Fibroblast of skin of scalp (primary cell): ENCODE results near the gene GPC6.

Experiments
- DNase-seq: peaks from one replicate; pipeline ENCODE4 v3.0.0-alpha.2; 2013

GPC6 gene

DNA sequence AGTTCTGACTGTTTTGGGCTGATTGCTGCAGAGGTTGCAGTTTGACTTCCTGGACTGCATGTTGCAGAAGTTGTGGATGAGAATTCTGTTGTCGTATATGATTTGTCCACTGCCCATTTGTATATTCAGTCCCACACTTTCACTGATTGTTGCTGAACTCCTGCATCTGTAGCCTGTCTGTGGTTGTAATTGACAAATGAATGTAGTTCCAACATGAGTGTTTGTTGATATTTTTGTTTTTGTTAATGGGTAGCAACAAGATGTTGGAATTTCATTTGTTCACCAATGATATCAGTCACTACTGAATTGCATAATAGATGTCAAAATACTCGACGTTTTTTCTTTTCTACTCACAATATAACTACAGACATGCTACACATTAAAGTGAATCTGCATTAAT lies 719.0 kb downstream of the GPC6 start:
- no peak for DNase-seq

DNA sequence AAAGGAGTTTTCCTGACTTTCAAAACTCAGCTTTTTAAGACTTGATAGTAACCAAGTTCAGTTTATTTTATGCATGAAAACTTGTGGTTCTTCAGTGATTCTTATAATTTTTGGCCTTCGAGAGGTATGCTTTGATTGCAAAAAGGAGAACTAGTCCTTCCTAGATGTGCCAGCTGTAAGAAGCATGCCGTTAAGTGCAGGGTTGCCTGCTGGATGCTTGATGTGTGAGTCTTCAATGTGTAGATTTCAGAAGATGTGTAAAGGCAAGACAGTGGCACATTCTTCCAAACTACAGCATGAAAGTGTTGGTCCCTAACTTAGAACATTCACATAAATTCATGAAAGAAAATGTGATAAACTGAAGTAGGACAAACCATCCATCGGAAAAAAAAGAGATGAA lies 720.4 kb downstream of the GPC6 start:
- no peak for DNase-seq

DNA sequence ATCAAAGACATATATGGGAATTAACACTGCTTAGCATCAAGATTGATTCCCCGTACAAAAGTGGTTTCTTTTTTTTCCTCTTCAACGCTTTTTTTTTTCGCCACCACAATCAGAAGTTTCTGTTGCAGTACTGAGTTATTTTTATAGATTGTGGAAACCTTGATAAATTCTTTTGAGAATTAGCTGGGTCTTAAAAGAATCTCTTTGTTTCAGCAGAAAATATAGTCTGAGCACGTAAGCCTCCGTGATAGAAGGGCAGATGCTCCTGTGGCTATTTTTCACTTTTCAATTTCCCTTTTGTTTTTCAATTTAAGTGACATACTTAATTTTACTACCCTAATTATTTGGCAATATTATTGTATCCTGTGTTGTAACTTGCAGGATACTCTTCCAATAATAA lies 721.0 kb downstream of the GPC6 start:
- DNase-seq = no peak

DNA sequence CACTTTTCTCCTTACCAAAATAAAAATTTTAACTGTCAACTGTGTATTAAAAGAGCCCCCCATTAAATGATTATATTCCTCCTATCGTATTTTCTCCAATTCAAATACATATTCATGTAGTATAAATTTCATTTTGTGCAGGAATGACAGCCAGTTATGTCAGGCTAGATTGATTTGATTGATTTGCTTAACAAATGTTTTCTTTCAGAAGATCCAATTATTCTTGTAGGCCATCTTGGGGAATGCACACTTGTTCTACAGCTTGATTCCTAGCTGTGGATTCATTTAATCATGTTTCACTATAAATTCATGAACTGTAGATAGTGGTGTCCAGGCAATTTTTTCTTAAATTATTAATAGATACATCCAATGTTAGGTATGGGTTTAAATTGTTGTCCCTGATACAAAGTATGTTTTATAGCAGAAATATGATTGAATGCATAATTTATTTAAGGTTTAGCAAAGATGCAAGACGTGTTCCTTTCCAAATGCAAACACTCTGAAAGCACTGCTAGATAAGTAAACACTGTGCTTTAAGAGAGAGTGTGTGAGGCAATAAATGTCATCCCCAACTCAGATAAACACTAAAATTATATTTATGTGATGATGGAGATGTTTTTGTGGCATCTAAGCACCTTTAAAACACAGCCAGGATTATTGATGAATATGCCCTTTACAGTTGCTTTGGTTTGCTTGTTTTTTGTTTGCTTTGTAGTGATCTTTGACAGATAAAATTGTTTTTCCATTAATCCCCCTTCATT lies 721.7 kb downstream of the GPC6 start:
- no peak for DNase-seq

DNA sequence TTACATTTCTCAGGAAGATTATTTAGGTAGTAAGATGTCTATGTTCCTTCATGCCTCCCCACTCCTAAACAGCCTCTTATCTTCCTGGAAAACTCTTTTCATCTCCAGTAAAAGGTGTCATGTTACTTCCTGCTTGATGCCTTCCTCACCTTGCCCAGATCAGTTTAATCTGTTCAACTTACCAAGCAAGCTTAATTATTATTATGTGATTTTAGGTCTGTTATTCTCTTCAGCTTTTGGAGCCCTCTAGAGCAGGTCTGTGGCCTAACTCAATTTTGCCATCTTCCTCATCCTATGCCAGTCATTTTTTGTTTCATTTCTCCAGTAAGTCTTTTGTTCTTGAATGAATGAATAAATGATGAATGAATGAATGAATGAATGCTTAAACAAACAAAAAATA lies 724.5 kb downstream of the GPC6 start:
- DNase-seq = peak; percentile 9

DNA sequence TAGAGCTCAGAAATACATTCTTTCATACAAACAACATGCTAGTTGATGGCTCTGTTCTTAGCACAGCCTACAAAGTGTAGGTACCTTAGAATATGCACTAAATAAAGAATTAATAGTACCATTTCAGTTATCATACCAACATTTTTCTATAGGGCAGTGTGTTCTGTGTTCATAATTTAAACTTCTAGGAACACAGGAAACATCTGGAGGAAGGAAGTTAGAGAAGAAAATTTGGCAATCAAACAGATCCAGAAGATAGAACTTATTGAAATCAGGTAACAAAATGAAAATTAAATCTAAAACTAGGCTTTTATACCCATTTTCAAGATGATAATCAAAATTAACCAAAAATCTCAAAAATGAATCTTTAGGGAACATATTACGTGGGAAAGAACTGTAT lies 725.3 kb downstream of the GPC6 start:
- no peak for DNase-seq

DNA sequence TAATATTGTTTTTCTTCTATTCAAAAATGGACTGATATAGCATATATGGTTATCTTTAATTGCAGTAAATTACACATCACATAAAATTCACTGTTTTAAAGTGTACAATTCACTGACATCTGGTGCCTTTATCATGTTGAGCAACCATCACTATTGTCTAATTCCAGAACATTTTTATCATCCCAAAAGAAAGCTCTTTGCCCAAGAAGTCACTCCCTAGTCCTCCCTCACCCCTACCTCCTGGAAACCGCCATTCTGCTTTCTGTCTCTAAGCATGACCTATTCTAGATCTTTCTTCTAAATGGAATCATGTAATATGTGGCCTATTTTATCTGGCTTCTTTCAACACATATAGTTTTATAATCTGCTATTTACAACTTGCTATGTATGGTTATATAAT lies 727.2 kb downstream of the GPC6 start:
- DNase-seq = no peak

DNA sequence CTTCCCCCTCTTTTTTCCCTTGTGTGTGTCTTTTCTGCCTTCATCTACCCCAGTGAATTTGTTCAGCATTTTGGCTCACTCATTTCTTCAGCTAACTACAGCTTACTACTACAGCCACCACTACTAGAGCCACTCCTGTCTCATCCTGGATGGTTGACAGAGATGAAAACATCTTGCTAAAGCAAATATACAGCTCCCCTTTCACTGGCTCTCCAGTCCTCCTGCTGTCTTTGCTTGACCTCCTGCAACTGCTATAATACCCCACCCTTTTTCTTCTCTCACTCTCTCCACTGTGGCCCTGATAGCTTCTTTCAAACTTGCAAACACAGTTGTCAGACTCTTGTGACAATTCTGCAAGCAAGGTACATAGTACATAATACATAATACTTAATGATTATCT lies 729.3 kb downstream of the GPC6 start:
- no peak for DNase-seq

DNA sequence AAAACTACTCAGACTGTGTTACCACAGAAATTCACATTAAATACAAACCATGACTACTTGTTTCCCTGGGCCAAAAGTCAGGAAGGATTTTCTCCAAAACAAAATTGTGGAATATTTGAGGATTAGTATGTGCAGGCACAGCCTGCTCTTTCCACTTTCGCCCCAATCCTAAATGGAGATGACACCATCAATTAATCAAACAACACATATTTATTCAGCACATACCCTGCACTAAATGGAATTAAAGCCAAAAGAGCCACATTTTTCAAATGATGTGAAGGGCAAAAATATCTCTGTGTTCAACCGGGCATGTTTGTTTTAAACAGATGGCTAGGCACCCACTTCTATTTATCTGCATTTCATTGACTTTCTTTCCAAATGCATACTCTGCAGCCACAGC lies 729.8 kb downstream of the GPC6 start:
- peak; percentile 33 for DNase-seq

DNA sequence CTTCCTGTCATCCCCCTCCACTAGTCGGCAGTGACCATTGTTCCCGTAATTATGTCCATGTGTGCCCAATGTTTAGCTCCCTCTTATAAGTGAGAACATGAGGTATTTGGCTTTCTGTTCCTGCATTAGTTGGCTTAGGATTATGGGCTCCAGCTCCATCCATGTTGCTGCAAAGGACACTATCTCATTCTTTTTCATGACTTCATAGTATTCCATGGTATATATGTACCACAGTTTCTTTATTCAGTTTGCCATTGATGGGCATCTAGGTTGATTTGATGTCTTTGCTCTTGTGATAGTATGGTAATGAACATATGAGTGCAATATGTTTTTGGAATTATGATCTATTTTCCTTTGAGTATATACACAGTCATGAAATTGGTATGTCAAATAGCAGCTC lies 730.8 kb downstream of the GPC6 start:
- no peak for DNase-seq

DNA sequence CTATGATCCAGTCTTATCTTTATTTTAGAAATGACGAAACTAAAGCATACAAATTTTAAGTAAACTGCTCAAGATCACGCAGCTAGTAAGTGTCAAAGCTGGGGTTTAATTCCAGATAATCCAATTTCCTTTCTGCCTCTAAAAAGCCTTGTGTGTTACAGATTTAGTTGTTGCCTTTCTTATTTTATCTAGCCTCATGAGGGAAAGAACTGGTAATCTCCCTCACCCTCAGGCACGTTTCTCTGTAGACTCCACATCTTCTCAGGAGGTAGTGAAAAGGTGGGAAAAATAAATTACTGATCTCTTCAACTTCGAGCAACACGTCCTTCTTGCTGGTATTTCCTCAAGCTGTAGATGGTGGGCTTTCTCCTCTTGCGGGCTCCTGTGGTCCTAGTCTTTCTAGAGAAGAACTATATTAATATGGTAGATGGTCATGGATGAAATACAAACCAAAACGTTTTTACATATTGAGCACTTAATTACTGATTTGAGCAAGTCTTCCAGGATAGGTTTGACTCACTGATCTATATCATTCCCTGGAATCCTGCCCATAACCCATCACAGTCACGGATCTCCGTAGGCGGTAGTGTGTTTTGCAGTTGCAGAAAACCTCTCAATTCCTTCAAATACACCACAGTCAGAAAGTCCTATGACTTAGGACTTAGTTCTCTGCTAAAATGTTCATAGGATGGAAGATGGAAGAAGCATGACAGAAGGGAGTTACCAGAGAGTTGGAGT lies 733.4 kb downstream of the GPC6 start:
- no peak for DNase-seq

DNA sequence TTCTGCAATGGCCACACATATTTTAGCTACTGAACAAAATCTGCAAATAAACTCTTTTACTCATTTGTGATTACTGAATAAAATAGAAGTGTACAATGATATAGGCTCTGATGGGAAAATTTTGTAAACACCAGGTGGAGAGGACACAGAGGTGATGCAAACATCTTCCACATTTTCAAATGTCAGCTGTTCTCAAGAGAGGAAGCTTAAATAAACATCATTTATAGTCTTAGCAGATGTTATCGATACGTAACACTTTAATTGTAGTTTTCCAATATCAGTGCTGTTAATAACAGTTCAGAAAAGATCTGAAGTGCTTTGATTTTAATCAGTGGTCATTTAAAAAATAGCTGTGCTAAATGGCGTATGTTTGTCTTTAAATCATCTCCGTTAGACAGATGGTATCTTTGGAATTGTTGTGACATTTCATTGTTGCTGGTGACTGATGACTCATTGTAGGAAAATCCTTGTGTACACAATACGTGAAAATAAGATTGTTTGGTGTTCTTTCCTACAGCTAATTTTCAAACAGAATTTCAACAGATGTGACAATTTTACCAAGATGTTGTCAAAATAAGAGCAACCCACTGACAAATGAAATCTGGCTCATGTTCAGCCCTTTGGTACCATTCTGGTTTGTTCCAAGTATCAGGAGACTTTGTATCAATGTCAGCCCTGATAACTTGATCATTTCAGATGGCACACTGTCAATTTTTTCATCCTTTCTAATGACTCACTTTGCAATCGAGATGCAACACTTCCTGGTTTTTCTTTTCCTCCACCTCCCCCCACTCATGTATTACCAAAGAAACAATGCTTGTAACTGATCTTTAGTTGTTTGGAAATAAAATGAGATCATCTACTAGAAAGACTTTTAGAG lies 736.9 kb downstream of the GPC6 start:
- peak; percentile 61 for DNase-seq

DNA sequence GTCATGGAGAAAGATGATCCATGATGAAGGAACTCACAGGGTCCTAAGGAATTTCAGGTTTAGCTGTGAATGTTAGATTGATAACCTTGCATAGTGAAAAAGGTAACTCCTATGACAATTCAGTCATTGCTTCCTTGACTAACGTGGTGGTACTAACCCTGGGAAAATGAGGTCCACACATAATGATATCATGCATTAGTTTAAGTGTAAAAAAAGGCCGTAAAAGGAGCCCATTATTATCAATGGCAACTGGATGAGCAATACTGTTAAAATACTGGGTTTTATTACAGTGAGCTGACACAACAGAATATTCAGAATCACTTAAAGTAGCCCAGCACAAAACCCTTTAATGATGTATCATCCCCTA lies 737.5 kb downstream of the GPC6 start:
- no peak for DNase-seq

DNA sequence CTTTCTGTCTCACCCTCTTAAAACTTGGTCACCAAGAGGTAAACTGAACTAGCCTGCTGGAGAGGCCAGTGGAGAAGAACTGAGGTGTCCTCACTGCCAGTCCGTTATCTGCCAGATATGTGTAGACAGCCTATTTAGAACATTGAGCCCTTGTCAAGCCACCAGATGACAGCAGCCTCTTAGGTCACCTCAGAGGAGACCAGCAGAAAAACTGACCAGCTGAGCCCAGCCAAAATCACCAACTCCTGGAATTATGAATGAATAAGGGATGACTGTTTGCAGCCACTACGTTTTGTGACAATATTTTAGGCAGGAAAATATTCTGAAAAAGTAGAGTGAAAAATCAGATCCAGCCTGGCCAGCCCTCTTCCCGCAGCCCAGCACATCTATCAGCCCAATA lies 739.0 kb downstream of the GPC6 start:
- DNase-seq = no peak

DNA sequence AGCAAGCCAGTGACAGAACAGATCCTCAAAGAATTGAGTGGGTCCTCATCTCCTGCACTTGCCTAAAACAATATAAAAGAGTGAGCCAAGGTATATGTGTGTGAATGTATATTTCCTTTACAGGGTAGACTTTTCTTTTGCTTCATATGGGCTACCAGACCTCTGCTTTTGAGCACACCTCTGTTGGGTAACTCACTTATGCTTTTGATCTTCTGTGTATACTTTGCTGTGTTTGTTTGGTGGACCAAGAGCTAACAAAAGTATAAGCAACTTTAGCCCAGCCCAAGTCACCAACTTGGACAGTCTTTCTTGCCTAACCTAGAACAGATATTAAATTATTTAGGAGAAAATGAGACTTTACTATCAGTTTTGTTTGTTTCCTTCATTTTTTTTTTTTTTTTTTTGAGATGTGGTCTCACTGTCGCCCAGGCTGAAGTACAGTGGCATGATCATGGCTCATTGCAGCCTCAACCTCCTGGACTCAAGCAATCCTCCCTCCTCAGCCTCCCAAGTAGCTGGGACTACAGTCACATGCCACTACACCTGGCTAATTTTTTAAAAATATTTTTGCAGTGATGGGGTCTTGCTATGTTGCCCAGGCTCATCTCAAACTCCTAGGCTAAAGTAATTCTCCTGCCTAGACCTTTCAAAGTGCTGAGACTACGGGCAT lies 739.8 kb downstream of the GPC6 start:
- DNase-seq = no peak

DNA sequence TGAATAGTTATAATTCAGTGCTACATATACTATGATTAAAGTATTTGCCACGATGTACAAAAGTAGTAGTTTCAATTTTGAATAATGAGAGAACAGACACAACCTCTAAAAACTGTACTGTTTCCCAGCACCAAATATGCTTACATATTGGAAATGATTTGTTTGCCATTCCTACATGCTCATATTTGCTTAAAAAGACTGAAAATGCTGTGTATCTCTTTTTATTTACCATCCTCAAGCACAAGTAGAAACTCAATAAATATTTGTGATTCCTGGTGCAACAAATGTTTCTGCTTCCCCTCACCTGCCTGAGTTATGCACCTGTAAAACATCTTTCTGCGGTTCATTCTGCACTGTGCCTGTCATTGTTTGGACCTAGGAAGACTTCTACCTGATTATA lies 740.7 kb downstream of the GPC6 start:
- DNase-seq = no peak

DNA sequence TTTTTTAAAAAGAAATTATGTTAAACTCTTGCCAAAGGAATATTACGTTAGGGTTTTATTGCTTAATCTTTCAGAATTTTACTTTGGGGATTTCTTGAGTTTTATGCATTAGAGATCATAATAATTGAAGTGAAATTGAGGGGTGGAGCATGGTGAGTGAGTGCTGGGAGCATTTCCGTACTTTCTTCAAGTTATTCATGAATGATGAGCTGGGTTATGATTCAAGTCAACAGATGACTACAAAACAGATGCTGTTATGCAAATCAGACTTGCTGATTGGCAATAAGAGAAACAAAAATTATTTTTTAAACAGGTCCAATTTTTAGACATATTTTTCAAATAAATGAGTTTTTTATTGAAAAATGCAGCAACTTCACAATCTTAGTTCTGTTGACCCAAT lies 748.6 kb downstream of the GPC6 start:
- DNase-seq = no peak

DNA sequence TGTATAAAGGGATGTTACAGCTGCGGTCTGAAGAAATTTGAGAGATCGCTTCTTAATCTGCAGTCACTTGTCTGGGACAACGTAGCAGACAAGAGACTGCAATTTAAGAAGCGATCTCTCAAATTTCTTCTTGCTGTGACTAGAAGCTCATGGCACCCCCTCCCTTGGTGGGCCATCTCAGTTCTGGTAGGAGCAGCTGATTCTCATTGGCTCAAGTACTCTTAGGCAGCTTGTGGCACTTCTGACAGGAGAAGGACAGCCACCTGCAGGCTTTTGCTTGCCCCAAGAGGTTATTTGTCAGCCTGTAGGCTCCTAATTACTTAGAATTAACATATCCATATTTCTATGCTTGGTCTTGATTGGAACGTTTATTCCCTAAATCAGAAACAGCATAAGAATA lies 749.9 kb downstream of the GPC6 start:
- no peak for DNase-seq

DNA sequence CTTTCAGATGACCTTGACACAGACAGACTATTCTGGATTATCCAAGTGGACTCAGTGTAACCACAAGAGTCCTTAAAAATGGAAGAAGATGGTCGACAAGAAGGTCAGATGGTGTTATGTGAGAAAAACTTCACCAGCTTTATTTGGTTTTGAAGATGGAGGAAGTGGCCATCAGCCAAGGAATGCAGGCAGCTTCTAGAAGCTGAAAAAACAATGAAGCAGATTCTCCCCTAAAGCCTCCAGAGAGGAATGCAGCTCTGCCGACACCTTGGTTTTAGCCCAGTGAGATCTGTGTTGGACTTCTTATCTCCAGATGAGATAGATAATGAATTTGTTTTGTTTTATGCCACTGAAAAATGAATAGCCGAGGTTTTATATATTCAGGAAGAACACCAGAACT lies 751.4 kb downstream of the GPC6 start:
- peak; percentile 50 for DNase-seq

DNA sequence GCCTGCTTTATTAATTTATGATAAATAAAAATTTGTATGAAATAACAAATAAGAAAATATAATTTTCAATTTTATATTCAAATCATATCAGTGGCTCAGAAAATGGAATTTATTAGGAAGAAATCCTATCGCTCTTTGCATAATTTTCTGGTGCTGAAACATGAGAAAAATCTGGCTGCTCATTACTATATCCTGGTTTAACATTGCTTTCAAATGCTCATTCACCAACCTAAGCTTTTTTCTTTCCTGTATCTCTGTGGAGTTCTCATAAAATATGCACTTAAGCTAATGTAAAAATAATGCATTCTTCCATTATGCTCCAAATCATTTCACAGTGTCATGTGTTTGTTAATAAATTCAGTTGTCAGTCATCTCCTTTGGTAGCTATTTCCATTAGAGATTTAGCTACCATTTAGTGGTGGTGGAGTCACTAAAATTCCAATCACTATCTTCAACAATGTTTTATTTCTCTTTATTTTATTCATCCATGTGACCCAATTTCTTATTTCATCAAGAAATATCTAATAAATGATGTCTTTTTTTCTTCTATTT lies 754.9 kb downstream of the GPC6 start:
- DNase-seq = no peak

DNA sequence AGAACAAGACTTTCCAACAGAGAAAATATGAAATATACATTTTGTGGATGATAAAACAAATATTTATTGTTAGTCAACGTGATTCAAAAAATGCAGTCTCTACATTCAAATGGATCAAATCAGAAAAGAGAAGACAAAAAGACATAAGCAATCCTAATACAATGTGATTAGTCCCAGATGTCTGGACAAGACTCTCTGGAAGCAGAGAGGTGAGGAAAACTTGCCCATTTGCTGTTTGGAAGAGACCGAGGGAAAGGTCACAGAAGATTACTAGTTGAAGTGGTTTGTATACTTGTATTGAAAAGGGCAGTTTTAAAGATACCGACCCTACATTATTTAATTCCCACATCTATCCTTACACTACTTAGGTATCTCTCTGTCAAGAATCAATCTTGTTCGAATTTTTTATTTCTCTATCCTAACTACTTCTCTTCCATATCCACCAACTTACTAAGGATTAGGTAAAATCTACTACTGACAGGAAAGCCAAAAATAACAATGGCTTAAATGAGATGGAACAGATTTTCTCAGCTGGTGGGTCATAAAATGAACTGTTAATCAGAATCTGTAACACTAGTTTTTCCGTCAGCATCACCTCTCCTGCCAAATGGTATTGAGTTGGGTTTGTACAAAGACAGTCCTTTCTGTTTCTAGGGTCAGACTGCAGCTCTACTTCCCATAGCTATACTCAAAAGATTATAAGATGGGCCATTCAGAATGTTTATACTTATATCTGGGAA lies 755.7 kb downstream of the GPC6 start:
- DNase-seq = no peak

DNA sequence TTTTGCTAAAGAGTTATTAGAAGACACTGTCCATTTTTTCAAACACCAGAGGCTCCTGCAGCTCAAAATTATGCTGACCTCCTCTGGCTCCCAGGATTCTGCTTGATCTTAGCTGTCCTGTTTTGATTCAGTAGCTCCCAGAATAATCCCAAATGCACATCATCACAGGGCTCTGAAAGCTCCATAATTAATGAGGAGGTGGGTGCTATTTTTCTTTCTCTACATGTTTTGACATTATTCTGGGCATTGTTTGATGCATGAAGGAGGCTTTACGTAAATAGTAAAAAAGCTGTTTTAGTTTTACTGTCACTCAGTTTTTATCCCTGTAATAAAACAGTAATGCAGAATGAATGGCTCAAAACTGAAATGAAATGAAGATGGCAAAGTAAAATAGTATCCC lies 757.4 kb downstream of the GPC6 start:
- no peak for DNase-seq
